ENCODE measurements around the gene AKT3.
"Not testable (repeated sequence)": the region's sequence is repeated elsewhere in the genome, so short reads cannot be mapped to it uniquely, and the experiment has no call there.

Gene AKT3

DNA sequence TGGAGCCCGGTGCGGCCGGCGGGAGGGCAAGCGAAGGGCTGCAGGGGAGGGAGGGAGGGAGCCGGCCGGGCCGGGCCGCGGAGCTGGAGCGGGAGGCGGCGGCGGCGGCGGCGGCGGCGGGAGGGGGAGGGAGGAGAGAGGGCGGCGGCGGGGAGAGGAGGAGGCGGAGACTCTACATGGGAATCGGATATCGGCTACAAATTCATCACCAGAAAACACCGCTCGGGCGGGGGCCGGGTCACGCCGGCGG lies at the start of gene AKT3:
Gene AKT3 (minus strand): TSS at position 42 of the 250 bp plus-strand sequence. CDS start 7,073 bp downstream, outside the sequence.
- DNase-seq (ENCODE audit: low read depth) = peak; percentile 85

DNA sequence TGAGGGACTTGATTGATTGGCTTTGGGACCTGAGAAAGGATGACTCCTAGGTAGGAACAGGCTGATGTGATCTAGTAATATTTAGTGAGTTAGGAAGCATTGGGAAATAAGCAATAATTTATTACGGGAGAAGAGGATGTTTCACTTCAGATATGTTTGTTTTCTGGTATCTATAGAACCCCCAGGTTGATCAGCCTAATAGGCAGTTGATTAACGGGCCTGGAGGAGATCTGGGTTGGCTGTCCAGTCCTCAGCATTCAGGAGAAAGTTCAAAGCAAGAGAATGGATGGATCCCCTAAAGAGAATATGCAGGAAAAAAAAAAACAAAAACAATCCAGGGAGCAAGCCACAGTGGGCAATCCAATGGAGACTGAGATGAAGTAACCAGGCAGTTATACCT lies 48.2 kb upstream of the AKT3 start:
- DNase-seq (ENCODE audit: low read depth) = no peak

DNA sequence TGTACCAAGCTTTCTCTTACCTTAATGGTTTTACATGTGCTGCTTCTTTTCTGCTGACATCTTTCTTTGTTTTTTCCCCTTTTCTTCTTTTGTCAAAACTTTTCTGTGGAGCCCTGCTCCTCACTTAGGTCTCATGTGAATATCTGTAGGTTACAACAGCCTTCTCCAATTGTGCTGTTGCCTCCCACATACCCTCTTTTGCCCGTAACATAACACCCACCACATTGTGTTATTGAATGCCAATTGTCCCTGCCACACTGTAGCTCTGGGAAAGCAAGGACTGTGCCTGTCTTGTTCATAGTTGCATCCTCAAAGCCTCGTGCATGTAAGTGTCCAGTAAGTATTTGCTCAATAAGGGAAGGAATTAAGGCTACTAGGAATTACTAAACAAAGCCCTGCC lies 46.3 kb upstream of the AKT3 start:
- no peak for DNase-seq (ENCODE audit: low read depth)

DNA sequence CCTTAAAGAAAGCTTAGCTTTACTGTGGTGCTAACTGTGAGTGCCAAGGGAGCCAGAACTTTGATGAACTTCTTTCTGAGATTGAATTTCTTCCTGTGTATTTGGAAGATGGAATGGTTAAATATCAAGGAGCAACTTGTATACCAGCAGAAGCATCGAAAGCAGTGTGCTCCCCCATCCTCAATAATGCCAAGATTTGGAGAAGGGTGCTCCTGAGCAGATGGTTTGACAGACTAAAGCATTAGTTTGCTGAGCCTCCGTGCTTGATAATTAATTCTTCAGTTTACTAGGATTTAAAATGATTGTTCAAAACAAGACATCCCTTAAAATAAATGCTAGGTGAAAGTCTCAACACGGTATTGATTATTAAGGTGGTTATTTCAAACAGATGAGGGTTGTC lies 42.4 kb upstream of the AKT3 start:
- no peak for DNase-seq (ENCODE audit: low read depth)

DNA sequence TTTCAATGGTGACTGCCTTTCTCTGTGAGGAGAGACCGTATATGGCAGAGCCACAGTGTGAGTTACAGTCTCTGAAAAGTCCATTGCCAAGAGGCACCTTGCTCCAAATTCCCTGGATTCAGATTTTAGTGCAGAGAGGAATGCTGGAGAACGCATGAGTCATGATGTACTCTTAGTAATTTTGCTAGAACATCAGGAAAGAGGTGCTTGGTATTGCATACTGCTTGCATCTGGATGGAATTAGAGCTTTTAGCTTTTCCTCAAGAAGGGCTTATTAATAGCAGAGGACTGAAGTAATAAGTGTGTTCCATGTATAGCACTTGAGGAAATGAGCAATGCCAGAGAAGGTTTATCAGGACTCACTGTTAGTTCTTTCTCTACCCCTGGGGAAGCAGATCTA lies 40.5 kb upstream of the AKT3 start:
- peak; percentile 31 for DNase-seq (ENCODE audit: low read depth)

DNA sequence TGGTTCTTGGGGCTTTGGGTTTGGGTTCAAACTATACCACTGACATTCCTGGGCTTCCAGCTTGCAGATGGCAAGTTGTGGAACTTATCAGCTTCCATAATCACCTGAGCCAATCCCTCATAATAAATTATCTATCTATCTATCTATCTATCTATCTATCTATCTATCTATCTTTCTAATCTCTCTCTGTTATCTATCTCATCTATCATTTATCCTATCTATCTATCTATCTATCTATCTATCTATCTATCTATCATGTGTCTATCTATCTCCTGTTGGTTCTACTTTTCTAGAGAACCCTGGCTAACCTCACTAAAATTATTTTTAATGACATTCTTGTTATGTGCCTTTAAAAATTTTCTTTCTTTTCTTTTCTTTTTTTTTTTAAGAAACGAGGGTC lies 35.8 kb upstream of the AKT3 start:
- DNase-seq (ENCODE audit: low read depth) = no peak

DNA sequence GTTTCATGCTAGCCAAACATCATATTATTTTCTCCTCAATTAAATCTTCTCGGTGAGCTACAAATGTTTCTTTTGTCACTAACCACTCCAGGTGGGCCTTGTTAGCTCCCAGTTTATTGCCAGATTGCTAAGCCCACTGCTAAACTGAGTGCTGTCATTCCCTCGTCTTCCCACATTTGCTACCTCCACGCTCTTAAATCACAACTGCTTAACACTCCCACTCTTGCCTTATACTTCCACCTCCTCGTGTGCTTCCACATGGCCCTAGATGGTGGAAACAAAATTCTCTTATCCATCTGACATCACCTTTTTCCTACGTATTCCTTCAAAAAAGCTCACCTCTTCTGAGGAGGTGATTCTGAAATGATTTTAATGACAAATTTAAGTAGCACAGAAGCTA lies 34.6 kb upstream of the AKT3 start:
- DNase-seq (ENCODE audit: low read depth) = no peak

DNA sequence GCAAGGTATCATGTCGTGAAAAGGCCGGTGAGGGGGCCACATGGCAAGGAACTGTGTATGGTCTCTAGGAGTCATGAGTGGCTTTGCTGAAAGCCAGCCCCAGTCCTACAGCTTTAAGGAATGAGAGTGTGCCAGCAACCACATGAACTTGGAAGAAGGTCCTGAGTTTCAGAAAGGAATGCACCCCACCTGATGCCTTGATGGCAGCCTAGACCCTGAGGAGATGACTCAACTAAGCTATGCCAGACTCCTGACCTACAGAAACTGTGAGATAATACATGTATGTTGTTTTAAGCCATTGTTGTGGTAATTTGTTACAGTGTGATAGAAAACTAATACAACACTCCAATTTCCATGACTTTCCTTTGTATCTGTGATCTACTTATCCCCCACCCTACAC lies 33.5 kb upstream of the AKT3 start:
- DNase-seq (ENCODE audit: low read depth) = peak; percentile 79

DNA sequence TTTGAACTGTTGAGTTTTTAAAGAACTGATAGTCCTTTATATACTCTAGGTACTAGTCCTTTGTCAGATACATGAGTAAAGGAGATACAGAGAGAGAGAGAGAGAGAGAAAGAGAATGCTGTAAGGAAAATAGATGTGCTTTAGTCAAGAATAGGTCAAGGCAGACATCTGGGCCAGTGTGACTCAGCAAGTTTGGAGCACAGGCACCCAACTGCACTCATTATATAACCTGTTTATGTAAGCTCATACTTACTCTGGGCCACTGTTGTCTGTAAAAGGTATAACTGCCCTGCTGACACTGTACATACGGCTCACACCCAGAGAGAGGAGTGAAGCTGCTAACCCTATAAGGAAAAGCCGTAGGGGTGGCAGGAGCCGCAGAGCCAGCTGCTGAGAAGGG lies 32.2 kb upstream of the AKT3 start:
- peak; percentile 78 for DNase-seq (ENCODE audit: low read depth)

DNA sequence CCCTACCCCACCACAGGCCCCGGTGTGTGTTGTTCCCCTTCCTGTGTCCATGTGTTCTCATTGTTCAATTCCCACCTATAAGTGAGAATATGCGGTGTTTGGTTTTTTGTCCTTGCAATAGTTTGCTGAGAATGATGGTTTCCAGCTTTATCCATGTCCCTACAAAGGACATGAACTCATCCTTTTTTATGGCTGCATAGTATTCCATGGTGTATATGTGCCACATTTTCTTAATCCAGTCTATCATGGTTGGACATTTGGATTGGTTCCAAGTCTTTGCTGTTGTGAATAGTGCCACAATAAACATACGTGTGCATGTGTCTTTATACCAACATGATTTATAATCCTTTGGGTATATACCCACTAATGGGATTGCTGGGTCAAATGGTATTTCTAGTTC lies 27.0 kb upstream of the AKT3 start:
- not testable (repeated sequence) for DNase-seq (ENCODE audit: low read depth)

DNA sequence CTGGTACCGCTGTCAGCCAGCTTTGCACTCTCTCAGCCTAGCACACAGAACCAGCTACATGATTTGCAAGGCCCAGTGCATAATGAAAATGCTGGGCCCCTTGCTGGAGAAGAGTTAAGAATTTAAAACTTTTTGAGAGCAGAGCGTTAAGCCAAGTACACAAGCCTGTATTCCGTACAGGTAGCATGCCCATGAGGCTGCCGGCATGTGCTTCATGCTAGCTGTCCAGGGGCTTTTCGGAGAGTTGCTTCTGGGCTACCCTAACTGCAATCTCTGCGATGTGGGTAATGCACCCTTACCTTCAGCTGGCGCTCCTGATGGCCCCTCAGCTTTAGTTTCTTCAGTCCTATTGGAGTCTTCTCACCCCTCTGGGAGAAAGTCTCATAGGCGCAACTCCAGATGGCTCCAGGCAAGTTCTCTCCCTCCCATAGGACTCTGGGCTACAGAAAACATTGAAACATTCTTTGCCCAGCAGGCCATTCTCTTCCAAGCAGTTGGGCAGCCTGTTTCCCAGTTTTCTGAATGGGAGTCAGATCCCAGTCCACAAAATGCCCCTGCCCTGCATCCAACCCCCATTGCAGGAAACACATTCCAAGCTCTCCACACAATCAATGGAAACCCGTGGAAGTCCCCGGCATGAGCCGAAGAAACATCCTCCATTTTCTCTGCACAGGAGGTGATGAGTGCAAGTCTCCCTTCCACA lies 5.7 kb upstream of the AKT3 start:
- DNase-seq (ENCODE audit: low read depth) = no peak

DNA sequence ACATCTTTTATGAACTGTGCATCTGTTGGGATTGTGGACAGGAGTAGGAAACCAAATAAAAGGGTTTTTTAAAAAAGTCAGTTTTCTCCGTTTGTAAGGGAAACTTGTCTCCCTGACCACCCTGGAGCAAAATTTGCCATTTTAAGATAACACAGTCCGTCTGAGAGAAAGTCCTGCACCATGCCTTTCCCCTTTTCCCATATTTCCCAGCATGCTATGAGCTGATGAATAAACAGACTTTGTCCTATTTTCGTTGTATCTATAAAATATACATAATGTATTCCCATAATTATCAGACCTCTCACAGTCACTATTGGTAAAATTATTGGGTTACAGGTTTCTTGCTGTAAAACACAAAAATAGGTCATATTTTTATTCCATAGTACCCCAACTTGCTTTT lies 1.7 kb upstream of the AKT3 start:
- no peak for DNase-seq (ENCODE audit: low read depth)

DNA sequence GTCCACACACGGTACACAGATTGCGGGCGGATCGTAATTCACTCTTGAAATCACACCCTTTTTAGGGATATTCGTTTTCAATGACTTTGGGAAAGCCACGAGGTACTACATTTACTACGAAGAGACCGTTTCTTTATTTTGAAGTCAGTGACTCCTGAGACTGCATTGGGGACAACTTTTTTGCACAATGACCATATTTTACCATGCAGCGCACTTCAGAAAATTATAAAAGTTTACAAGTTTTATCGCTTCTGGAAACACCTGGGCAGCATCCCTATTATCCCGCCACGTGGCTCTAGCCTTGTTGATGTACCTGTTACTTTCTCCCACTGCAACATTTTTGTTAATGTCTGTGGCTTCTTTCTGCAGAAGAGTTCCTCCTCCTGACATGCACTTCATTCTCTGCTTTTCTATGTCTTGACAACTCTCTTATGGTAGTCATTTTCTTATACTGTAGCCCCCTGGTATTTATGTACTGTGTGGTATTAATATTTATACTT lies 1.3 kb upstream of the AKT3 start:
- DNase-seq (ENCODE audit: low read depth) = no peak

DNA sequence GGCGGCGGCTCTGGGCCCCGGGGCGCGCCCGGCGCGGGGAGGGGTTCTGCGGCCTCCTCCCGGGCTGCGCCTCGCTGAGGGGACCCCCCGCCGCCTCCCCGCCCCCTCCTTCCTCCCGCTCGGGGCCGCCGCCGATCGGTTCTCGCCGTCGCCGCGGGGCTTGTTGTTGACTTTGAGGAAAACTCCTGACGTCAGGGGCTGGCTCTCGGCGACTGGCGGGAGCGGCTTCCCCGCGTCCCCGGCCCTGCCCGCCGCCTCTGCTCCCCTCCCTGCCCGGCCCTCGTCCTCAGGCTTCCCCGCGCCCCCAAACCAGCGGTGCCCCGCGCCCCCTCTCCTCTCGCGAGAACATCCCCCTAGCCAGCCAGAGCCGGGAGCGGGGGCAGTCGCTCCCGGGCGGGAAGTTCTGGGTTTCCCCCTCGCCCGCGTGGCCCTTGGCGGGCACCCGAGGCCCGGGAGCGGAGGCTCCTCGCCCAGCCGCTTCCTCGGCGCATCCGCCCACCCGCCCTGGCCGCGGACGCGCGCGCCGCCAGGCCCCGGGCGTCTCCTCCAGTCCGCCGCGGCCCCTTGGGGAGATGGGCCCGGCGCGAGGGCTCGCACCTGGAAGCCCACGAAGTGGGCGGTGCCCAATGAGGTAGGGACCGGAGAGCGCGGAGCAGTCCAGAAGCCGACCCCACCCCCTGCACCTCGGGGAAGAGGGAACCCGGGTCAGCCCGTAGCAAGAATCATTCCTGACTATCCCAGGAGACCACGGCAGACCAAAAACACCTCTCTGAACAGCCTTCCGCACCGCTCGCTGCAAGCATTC lies 611 bp upstream of the AKT3 start:
- peak; percentile 81 for DNase-seq (ENCODE audit: low read depth)

DNA sequence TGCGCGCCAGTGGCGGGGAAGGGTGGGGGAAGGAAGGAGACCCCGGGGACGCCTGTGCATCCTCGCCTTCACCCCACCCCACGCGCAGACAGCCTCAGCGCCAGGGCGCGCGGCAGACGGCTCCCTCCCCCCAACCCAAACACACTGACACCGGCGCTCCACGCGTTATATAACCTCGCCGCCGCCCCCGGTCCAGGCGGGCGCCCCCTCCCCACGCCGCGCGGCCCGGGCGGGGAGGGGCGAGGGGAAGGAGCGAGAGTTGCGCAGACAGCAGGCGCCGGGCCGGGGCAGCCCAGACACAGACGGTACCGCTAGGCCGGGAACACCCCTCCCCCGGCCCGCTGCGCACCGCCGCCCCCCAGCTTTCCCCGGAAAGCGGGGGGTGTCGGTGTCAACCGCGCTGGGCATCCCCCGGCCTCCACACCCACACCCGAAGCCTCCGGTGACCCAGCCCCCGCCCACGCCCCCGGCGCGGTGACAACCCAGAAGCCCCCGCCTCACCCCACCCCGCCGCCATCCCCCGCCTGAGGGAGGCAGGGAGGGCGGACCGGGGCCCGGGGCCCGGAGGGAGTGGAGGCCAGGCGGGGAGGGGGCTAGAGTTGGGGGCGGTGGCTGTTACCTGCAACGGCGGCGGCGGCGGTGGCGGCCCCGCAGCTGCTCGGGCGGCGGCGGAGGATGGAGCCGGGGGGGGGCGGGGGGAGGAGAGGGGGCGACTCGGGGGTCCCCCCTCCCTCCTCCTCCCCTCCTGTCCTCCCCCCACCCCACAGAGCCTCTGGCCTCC lies 432 bp downstream of the AKT3 start:
- no peak for DNase-seq (ENCODE audit: low read depth)

DNA sequence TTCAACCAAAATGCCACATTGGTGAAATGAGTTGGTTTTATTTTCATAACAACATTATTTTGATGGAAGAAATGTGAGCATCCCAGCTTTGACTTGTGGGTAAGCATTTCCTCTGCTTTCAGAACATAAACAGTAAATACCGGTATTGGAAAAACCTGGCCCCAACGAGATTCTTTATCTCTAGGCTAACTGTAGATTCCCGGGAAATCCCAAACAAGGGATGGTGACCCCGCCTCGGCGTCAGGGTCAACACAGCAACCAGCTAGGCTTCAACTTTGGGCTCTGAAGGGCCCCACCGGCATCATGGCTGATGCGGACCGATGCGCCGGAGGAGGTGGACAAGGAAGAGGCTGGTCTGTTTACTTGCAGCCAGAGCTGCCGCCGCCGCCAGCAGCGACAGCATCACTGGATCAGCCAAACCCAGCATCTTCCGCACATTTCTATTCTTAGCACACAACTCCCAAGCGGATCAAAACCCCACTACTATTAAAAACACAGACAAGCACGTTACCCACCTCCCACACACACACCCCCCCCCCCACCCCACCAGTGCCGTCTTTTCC lies 1.1 kb downstream of the AKT3 start:
- DNase-seq (ENCODE audit: low read depth) = peak; percentile 78

DNA sequence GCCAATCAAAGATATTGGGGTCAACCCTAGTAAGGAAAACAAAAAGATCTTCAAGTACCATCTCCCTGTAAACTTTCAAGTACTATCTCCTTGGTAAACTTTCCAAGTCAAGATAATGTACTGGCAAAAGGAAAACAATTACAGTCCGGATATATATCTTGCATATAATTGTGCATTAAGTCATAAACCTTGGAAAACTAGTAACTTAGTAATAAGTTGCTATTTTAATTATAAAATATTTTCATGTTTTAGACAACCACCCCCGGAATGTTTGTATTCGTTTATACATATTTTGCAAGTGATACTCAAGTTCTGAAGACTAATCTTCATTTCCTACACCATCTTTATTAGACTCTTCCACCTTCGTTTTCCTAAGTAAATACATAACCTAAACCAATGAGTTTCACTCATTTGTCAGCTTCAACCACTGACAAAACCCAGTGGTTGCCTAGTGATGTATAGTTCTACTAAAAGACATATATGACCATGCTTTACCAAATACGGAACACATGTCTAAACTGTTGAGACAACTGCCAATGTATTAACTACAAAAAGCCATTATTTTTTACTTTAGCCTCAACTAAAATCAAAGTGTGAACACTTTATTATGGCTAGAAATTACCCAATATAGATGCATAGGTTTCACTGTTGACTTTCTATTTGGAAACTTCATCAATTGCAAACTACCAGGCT lies 1.7 kb downstream of the AKT3 start:
- DNase-seq (ENCODE audit: low read depth) = no peak

DNA sequence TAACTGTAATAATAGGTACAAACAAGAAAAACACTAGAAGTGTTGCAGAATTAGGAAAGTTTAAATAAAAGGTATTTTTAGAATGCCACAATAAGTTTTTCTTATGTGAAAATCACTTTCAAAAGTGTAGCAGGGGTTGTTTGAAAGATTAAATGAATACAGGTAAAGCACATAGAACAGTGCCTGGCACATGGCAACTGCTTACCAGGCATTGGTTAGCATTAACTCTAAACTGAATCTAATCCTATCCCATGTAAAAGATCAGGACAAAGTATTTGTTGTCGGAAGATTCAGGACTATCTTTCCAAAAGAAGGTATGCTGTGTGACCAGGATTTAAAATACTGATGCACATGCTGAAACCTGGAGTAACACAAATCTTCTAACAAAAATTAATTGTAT lies 3.3 kb downstream of the AKT3 start:
- no peak for DNase-seq (ENCODE audit: low read depth)

DNA sequence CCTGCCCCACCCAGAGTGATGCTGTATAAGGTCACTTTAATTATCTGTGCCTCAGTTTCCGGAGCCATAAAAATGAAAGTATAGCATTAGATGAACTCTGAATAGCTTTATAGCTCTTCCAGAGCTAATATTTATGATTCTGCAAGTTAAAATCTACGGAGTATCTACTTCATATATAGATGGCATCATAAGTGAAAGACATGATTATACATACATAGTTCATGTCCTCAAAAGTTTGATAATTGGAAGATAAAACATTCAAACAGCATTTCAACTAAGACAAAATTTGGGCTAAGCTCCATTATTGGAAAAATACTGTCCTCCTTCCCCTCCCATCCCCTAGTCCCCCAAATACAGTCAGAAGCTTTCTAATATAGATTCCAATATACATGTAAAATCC lies 4.2 kb downstream of the AKT3 start:
- DNase-seq (ENCODE audit: low read depth) = no peak

DNA sequence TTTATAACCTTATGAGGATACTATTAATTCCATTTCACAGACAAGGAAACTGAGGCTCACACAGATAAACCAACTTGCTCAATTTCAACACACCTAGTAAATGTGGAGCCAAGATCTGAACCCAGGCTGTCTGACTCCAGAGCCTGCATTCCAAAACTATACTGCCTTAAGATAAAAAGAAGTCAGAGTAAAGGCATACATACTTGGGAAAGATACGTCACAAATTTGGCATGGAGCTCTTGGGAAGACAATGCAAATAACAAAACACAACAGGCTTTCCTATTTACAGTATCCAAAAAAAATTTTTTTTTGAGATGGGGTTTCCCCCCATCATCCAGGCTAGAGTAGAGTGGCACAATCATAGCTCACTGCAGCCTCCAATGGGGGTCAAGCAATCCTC lies 5.9 kb downstream of the AKT3 start:
- DNase-seq (ENCODE audit: low read depth) = peak; percentile 22

DNA sequence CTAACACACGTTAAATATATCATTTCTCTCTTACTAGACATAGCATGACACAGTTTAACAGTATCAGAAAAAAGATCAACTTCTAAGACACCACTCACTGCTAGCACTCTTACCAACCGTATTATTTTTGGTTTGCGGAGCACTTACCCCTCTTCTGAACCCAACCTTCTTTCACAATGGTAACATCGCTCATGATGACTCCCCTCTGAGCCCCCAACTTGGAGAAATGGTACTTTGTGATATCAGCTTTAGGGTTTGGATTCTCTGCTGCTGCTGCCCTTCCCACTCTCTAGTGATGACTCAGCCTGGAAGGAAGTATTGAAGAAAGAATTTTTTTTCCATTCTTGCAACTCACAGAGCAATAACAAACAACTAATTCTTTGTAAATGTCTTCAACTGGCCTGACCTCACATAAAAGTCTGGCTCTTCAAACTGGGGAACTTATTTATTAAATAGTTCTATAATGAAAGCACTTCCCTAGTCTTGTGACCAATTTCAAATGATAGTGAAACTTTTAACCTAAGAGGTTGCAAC lies 7.0 kb downstream of the AKT3 start:
- peak; percentile 92 for DNase-seq (ENCODE audit: low read depth)

DNA sequence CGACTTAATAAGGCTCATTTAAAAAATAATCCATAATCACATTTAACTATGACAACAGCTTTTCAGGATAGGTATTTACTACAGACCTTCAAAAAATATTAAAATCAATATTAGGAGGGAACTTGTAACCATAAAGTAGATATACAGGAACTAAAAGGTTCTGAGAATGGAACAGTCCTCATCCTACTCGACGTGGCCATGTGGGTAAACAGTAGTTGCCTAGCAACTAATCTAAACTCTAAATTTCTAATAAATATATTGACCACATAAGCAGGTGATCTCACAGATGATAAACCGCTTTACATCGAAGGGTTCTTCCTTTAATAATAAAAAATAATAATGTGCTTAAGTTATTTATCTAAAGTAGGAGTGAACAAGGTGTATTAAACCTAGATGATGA lies 7.9 kb downstream of the AKT3 start:
- no peak for DNase-seq (ENCODE audit: low read depth)
